ENCODE results near the gene SARDH.
"Not testable (repeated sequence)": the region's sequence is repeated elsewhere in the genome, so short reads cannot be mapped to it uniquely, and the experiment has no call there.

SARDH gene

GRCh38 chr9:133758228-133758627 lies 20.1 kb upstream of the SARDH start:
- Histone ChIP-seq H3K27me3 (replicated peaks; ENCODE audit: control insufficient read depth, insufficient read depth, low read length, poor library complexity, severe bottlenecking) (no peaks in the 10 kb centered on the region), H3K9me3 (ENCODE audit: control insufficient read depth, low read length) (no peaks in the 10 kb centered on the region), H3K36me3 (ENCODE audit: control insufficient read depth, insufficient read depth, low read length) (no peaks in the 10 kb centered on the region), H3K4me1 (ENCODE audit: control insufficient read depth, insufficient read depth, low read length, poor library complexity, severe bottlenecking) (no peaks in the 10 kb centered on the region), H3K4me3 (ENCODE audit: insufficient read depth, low read depth, low read length, poor library complexity, severe bottlenecking) (no peak overlapping the region), H3K27ac (ENCODE audit: insufficient read depth, low read length, poor library complexity, severe bottlenecking) (no peak overlapping the region)
- DNase-seq = no peak

GRCh38 chr9:133754688-133755227 lies 16.6 kb upstream of the SARDH start:
- H3K4me1 ChIP-seq (ENCODE audit: control insufficient read depth, insufficient read depth, low read length, poor library complexity, severe bottlenecking) = no peaks in the 10 kb centered on the region
- no peak overlapping the region for H3K4me3 ChIP-seq (ENCODE audit: insufficient read depth, low read depth, low read length, poor library complexity, severe bottlenecking)
- no peak for DNase-seq
- H3K9me3 ChIP-seq (ENCODE audit: control insufficient read depth, low read length) = no peaks in the 10 kb centered on the region
- H3K36me3 ChIP-seq (ENCODE audit: control insufficient read depth, insufficient read depth, low read length) = no peaks in the 10 kb centered on the region
- no peak overlapping the region for H3K27ac ChIP-seq (ENCODE audit: insufficient read depth, low read length, poor library complexity, severe bottlenecking)
- H3K27me3 ChIP-seq (replicated peaks; ENCODE audit: control insufficient read depth, insufficient read depth, low read length, poor library complexity, severe bottlenecking) = peaks cover 5% of the 10 kb centered on the region

- no peaks in the 10 kb centered on the region for H3K4me1 ChIP-seq (ENCODE audit: control insufficient read depth, insufficient read depth, low read length, poor library complexity, severe bottlenecking)
- H3K27ac ChIP-seq (ENCODE audit: insufficient read depth, low read length, poor library complexity, severe bottlenecking) = no peak overlapping the region
- peaks cover 5% of the 10 kb centered on the region for H3K27me3 ChIP-seq (replicated peaks; ENCODE audit: control insufficient read depth, insufficient read depth, low read length, poor library complexity, severe bottlenecking)
- no peak overlapping the region for H3K4me3 ChIP-seq (ENCODE audit: insufficient read depth, low read depth, low read length, poor library complexity, severe bottlenecking)
- no peaks in the 10 kb centered on the region for H3K9me3 ChIP-seq (ENCODE audit: control insufficient read depth, low read length)
- DNase-seq = no peak
- H3K36me3 ChIP-seq (ENCODE audit: control insufficient read depth, insufficient read depth, low read length) = no peaks in the 10 kb centered on the region
Measured at GRCh38 chr9:133754187-133754586, 16.0 kb upstream of the SARDH start.

GRCh38 chr9:133752739-133753446 lies 14.7 kb upstream of the SARDH start:
- no peaks in the 10 kb centered on the region for H3K4me1 ChIP-seq (ENCODE audit: control insufficient read depth, insufficient read depth, low read length, poor library complexity, severe bottlenecking)
- DNase-seq = no peak
- peaks cover 5% of the 10 kb centered on the region for H3K27me3 ChIP-seq (replicated peaks; ENCODE audit: control insufficient read depth, insufficient read depth, low read length, poor library complexity, severe bottlenecking)

GRCh38 chr9:133750982-133751649 lies 13.0 kb upstream of the SARDH start:
- no peak for DNase-seq
- Histone ChIP-seq H3K27me3 (replicated peaks; ENCODE audit: control insufficient read depth, insufficient read depth, low read length, poor library complexity, severe bottlenecking) (peaks cover 5% of the 10 kb centered on the region), H3K9me3 (ENCODE audit: control insufficient read depth, low read length) (no peaks in the 10 kb centered on the region)

More at GRCh38 chr9:133752739-133753446, 14.7 kb upstream of the SARDH start:
- H3K27ac ChIP-seq (ENCODE audit: insufficient read depth, low read length, poor library complexity, severe bottlenecking) = no peak overlapping the region
- no peaks in the 10 kb centered on the region for H3K36me3 ChIP-seq (ENCODE audit: control insufficient read depth, insufficient read depth, low read length)
- H3K9me3 ChIP-seq (ENCODE audit: control insufficient read depth, low read length) = no peaks in the 10 kb centered on the region
- H3K4me3 ChIP-seq (ENCODE audit: insufficient read depth, low read depth, low read length, poor library complexity, severe bottlenecking) = no peak overlapping the region

GRCh38 chr9:133747309-133747708 lies 9.2 kb upstream of the SARDH start:
- no peaks in the 10 kb centered on the region for H3K27me3 ChIP-seq (replicated peaks; ENCODE audit: control insufficient read depth, insufficient read depth, low read length, poor library complexity, severe bottlenecking)
- no peaks in the 10 kb centered on the region for H3K36me3 ChIP-seq (ENCODE audit: control insufficient read depth, insufficient read depth, low read length)
- H3K4me3 ChIP-seq (ENCODE audit: insufficient read depth, low read depth, low read length, poor library complexity, severe bottlenecking) = no peak overlapping the region
- no peaks in the 10 kb centered on the region for H3K9me3 ChIP-seq (ENCODE audit: control insufficient read depth, low read length)
- no peak for DNase-seq
- H3K27ac ChIP-seq (ENCODE audit: insufficient read depth, low read length, poor library complexity, severe bottlenecking) = no peak overlapping the region
- H3K4me1 ChIP-seq (ENCODE audit: control insufficient read depth, insufficient read depth, low read length, poor library complexity, severe bottlenecking) = no peaks in the 10 kb centered on the region

More at GRCh38 chr9:133750982-133751649, 13.0 kb upstream of the SARDH start:
- Histone ChIP-seq H3K4me1 (ENCODE audit: control insufficient read depth, insufficient read depth, low read length, poor library complexity, severe bottlenecking) (no peaks in the 10 kb centered on the region), H3K27ac (ENCODE audit: insufficient read depth, low read length, poor library complexity, severe bottlenecking) (no peak overlapping the region), H3K4me3 (ENCODE audit: insufficient read depth, low read depth, low read length, poor library complexity, severe bottlenecking) (no peak overlapping the region), H3K36me3 (ENCODE audit: control insufficient read depth, insufficient read depth, low read length) (no peaks in the 10 kb centered on the region)

- DNase-seq; H3K4me3 ChIP-seq (ENCODE audit: insufficient read depth, low read depth, low read length, poor library complexity, severe bottlenecking); H3K27ac ChIP-seq (ENCODE audit: insufficient read depth, low read length, poor library complexity, severe bottlenecking); H3K36me3 ChIP-seq (ENCODE audit: control insufficient read depth, insufficient read depth, low read length); H3K27me3 ChIP-seq (replicated peaks; ENCODE audit: control insufficient read depth, insufficient read depth, low read length, poor library complexity, severe bottlenecking); H3K4me1 ChIP-seq (ENCODE audit: control insufficient read depth, insufficient read depth, low read length, poor library complexity, severe bottlenecking); H3K9me3 ChIP-seq (ENCODE audit: control insufficient read depth, low read length): not testable (repeated sequence)
Measured at GRCh38 chr9:133744528-133744927, 6.4 kb upstream of the SARDH start.

- no peaks in the 10 kb centered on the region for H3K36me3 ChIP-seq (ENCODE audit: control insufficient read depth, insufficient read depth, low read length)
- peaks cover 10% of the 10 kb centered on the region for H3K4me1 ChIP-seq (ENCODE audit: control insufficient read depth, insufficient read depth, low read length, poor library complexity, severe bottlenecking)
- no peaks in the 10 kb centered on the region for H3K27me3 ChIP-seq (replicated peaks; ENCODE audit: control insufficient read depth, insufficient read depth, low read length, poor library complexity, severe bottlenecking)
- H3K27ac ChIP-seq (ENCODE audit: insufficient read depth, low read length, poor library complexity, severe bottlenecking) = no peak overlapping the region
- H3K4me3 ChIP-seq (ENCODE audit: insufficient read depth, low read depth, low read length, poor library complexity, severe bottlenecking) = no peak overlapping the region
- DNase-seq = peak; percentile 39 to 45 (median 45)
- no peaks in the 10 kb centered on the region for H3K9me3 ChIP-seq (ENCODE audit: control insufficient read depth, low read length)
Measured at GRCh38 chr9:133742849-133743444, 4.8 kb upstream of the SARDH start.

- DNase-seq = no peak
- H3K9me3 ChIP-seq (ENCODE audit: control insufficient read depth, low read length) = no peaks in the 10 kb centered on the region
- H3K27me3 ChIP-seq (replicated peaks; ENCODE audit: control insufficient read depth, insufficient read depth, low read length, poor library complexity, severe bottlenecking) = no peaks in the 10 kb centered on the region
- H3K4me1 ChIP-seq (ENCODE audit: control insufficient read depth, insufficient read depth, low read length, poor library complexity, severe bottlenecking) = peaks cover 12% of the 10 kb centered on the region
- no peak overlapping the region for H3K4me3 ChIP-seq (ENCODE audit: insufficient read depth, low read depth, low read length, poor library complexity, severe bottlenecking)
- no peak overlapping the region for H3K27ac ChIP-seq (ENCODE audit: insufficient read depth, low read length, poor library complexity, severe bottlenecking)
- no peaks in the 10 kb centered on the region for H3K36me3 ChIP-seq (ENCODE audit: control insufficient read depth, insufficient read depth, low read length)
Measured at GRCh38 chr9:133742251-133742650, 4.1 kb upstream of the SARDH start.

GRCh38 chr9:133741716-133742115 lies 3.6 kb upstream of the SARDH start:
- no peak overlapping the region for H3K4me3 ChIP-seq (ENCODE audit: insufficient read depth, low read depth, low read length, poor library complexity, severe bottlenecking)
- no peak for DNase-seq
- no peaks in the 10 kb centered on the region for H3K27me3 ChIP-seq (replicated peaks; ENCODE audit: control insufficient read depth, insufficient read depth, low read length, poor library complexity, severe bottlenecking)
- no peaks in the 10 kb centered on the region for H3K36me3 ChIP-seq (ENCODE audit: control insufficient read depth, insufficient read depth, low read length)
- H3K9me3 ChIP-seq (ENCODE audit: control insufficient read depth, low read length) = no peaks in the 10 kb centered on the region
- peaks cover 12% of the 10 kb centered on the region for H3K4me1 ChIP-seq (ENCODE audit: control insufficient read depth, insufficient read depth, low read length, poor library complexity, severe bottlenecking)
- H3K27ac ChIP-seq (ENCODE audit: insufficient read depth, low read length, poor library complexity, severe bottlenecking) = no peak overlapping the region

All from effector memory CD4-positive, alpha-beta T cell (primary cell).